HG03108 (cell line): ENCODE results near the gene ZNF30.
A peak's percentile ranks its signal among the peaks of the same experiment; 100 is the strongest.
"Not testable (repeated sequence)": the region's sequence is repeated elsewhere in the genome, so short reads cannot be mapped to it uniquely, and the experiment has no call there.

Experiments
- ATAC-seq: cut with Tn5 transposase; IDR thresholded peaks from one replicate; pipeline ENCODE4 v1.9.1; 2021; ENCODE audit warnings: moderate library complexity; ENCODE audit not compliant: unreplicated experiment

ZNF30 gene

DNA sequence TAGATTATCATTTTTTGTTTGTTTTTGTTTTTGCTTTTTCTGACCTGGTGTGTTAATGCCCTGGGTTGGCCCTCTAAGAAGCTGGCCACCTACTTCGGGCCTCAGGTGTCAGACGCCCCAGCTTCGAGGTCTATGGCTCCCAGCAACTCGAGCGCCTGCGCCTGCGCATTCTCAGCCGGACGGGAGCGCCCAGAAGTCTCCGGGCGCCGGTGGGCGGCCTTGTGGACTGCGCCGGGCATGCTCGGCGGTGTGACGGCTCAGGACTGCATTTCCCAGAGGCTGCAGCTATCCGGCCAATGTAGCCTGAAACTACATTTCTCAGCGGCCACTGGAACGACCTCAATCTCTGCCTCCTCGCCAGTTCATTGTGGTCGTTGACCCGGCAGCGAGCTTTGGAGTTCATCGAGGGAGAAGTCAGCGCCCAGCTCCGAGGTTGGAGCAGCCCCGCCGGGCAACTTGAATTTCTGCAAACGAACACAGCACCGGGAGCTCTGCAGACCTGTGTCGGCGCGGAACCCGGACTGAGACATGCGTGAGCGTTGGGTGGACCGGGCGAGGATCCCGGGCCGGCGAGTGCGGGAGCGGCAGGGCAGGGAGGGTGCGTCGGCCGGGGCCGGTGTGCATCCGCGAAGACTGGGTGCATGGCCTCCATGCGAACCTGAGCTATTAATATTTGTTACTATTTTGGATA, at the start of gene ZNF30:
Gene ZNF30 (plus strand): TSS at position 219 of the 691 bp plus-strand sequence. CDS start 3,045 bp downstream, outside the sequence.
- ATAC-seq: peak; percentile 98

DNA sequence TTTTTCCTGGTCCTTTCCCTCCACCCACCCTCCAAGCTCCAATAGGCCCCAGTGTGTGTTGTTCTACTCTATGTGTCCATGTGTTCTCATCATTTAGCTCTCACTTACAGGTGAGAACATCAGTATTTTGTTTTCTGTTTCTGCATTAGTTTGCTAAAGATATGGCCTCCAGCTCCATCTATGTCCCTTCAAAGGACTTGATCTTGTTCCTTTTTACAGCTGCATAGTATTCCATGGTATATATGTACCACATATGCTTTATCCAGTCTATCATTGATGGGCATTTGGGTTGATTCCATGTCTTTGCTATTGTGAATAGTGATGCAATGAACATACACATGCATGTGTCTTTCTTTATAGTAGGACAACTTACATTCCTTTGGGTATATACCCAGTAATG, 47.1 kb upstream of the ZNF30 start:
- ATAC-seq: no peak

DNA sequence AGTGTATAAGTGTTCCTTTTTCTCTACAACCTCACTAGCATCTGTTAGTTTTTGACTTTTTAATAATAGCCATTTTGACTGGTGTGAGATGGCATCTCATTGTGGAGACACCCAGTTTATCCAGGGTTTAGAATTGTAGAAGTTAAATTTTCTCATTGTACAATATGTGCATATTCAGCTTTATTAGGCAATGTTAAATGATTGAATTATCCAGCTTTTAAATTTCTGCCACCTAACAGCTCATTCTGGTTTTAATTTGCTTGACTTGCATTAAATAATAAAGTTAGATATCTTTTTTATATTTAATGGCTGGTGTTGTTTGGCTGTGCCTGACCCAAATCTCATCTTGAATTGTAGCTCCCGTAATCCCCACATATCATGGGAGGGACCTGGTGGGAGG, 46.7 kb upstream of the ZNF30 start:
- ATAC-seq: no peak

DNA sequence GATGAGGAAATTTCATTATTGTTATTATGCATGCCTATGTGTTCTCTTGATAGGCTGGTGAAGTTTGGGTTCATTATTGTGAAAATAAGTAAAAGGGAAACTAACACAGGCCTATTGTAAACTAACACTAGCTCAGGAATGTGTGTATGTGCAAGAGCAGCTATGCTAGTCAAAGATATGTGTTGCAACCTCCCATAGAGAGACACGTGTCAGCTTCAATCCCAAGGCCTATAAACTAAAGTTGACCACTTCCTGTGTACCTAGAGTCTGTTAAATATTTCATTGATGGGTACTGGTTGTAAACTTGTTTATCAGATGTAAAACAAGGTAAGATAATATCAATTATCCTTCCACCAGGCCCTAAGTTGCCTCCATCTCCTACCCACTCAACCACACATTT, 44.7 kb upstream of the ZNF30 start:
- ATAC-seq: no peak

DNA sequence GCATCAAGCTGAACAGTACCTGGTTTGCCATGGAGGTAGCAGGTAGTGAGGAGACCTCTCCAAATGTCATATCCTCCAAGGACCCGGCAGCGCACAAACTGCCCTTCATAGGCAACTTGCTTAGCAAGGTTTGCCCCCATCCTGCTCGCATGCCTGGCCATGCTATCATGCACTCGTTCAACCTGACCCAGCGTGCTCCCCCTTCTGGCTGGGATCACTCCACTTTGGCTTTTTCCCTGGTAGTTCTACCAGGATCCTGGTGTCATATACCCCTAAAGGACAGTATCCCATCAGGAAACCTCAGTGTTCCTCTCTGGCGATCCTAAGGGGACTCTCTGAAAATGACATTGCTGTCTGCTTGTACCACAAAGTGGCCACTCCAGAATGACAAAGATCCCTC, 38.6 kb upstream of the ZNF30 start:
- ATAC-seq: no peak

DNA sequence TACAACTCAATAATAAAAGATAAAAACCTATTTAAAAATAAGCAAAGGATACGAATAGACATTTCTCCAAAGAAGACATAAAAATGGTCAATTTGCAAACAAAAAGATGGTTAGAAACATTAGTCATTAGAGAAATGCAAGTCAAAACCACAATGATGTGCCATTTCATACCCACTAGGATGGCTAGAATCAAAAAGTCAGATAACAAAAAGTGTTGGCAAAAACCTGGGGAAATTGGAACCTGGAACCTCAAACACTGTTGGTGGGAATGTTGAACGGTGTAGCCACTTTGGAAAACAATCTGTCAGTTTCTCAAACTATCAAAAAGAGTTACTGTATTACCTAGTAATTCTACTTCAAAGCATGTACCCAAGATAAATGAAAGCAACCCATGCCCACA, 26.5 kb upstream of the ZNF30 start:
- no peak for ATAC-seq

DNA sequence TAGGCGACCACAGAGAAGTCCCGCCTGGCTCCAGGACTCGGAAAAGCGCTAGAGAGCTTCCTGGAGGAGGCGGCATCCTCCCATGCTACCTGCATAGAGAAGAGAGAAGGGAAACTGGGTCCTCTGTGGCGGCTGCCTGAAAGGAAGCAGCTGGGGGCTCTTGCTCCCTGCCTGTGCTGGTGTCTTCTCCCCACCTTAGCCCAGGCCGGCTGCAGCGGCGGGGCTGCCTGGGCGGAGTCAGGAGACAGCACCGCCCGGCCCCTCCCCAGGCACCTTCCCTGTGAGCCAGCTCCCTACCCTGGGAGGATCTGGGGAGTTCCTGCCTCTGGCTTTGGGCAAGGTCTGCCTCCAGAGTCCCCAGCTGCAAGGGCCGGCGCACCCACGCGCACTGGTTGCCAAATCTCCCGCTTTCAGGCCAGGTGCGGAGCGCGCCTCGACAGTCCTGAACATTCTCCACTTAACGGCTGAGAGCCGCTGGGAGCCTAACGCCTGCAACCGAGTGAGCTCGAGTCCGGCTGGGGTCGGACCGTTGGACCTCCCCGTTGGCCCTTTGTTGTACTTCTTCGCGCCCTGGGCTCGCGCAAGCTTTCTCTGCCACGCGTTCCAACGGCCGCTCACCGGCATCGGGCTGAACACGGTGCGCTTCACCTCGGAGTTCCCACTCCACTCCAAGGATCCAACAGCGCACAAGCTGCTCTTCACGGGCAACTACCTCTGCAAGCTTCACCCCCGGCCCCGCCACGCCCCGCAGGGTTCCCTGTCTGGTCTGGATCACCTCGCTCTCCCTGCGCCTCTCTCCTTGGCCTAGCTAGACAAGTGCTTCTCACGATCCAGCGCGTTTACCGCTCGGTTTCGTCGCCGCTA, 21.8 kb upstream of the ZNF30 start:
- no peak for ATAC-seq

DNA sequence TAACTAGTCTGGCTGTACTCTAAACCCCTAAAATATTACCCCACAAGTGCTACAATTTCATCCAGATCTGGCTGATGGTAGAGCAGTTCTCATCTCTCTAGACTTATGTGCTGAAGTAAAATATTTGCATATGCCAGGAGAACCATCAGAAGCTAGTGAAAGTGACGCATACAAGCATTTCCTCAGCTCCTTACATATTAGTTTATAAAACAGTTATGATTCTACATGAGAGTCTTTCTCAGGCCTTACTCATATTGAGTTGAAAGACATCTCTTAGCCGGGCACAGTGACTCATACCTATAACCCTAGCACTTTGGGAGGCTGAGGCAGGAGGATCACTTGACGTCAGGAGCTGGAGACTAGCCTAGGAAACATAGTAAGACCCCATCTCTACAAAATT, 15.9 kb upstream of the ZNF30 start:
- ATAC-seq: no peak

DNA sequence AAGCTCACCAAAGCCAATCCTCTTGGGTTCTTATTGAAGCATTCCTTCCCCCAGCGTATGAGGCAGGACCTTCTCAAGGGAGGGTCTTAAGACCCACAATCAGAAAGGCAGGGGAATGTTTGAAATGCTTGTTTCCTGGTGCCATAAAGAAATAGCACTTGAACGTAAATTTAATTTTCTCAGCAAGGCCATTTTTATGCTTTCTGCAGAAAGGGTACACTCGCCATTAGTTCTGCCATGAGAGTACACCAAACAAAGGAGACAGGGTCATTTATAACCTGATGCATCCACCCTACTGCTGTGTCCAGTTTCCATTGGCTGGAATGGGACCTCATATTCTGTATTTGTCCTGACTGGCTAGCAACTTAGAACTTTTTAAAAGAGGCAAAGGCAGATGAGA, 9.6 kb upstream of the ZNF30 start:
- not testable (repeated sequence) for ATAC-seq

DNA sequence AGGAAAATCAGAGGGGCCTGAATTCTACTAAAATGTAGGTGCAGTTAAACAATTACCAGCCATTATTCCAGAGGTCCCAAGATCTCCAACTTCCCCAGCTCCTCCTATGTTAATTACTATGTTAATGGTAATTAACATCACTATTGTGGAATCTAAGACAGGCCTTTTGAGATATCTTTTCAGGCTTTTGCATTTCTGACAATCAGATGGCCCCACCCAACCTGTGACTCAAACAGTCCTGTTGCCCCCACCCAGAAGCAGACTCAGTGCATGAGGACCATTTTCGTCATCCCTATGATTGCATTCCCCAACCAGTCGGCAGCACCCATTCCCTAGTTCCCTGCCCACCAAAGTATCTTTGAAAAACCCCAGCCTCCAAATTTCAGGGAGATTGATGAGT, 8.5 kb upstream of the ZNF30 start:
- ATAC-seq: no peak

DNA sequence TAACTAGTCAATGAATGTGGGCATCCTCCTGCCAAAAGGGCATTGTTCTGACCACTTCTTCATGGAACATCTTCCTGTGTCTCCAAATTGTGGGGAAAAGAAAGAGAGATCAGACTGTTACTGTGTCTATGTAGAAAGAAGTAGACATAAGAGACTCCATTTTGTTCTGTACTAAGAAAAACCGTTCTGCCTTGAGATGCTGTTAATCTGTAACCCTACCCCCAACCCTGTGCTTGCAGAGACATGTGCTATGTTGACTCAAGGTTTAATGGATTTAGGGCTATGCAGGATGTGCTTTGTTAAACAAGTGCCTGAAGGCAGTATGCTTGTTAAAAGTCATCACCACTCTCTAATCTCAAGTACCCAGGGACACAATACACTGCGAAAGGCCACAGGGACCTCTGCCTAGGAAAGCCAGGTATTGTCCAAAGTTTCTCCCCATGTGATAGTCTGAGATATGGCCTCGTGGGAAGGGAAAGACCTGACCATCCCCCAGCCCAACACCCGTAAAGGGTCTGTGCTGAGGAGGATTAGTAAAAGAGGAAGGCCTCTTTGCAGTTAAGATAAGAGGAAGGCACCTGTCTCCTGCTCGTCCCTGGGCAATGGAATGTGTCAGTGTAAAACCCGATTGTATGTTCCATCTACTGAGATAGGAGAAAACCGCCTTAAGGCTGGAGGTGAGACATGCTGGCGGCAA, 6.5 kb upstream of the ZNF30 start:
- ATAC-seq: not testable (repeated sequence)

DNA sequence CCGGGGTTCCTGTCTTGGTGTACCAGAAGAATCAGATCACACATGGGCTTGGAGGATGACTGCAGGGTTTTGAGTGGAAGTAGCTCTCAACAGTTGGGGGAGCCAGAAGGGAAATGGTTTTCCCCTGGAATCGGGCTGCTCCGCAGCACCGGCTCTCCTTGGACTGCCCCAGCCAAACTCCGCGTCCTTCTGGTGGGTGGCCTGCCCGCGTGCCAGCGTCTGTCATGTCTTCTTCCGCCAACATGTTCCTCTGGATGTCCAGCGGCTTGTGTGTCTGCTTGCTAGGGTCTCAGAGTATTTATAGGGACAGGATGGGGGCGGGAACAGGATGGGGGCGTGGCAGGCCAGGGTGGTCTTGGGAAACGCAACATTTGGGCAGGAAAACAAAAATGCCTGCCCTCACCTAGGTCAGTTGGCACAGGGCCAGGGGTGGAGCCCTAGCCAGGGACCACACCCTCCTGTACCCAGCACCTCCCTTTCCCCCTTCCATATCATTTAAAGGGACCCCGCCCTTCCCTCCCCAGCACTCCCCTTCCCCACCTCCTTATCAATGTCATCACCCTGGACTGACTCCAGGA, 1.3 kb upstream of the ZNF30 start:
- no peak for ATAC-seq

DNA sequence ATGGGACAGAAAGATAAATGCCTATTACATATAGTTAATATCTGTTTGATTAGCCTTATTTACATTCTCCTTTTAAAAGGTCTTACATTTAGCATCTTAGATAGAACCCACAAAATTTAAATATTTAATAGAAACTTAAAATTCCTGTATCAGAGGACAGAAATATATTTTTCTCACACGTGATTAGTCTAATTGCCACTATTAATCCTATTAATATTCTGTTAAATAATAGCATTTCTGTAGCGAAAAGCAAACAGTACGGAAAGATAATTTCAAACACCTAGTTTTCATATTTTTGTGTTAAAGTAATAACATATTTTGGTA, 380 bp upstream of the ZNF30 start:
- ATAC-seq: no peak

DNA sequence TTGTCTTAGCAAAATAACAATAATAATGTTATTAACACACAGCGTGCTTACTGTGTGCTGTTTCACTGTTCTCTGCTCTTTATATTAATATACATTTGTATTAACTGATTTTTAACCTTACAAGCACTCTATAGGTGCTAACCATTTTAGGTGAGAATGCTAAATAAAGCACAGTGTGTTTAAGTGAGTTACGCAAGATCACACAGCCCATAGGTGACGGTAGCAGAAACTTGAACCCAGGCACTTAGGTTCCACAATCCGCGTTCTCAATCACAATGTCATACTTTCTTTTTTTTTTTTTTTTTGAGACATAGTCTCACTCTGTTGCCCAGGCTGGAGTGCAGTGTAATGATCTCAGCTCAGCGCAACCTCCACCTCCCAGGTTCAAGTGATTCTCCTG, 5.8 kb downstream of the ZNF30 start:
- no peak for ATAC-seq

DNA sequence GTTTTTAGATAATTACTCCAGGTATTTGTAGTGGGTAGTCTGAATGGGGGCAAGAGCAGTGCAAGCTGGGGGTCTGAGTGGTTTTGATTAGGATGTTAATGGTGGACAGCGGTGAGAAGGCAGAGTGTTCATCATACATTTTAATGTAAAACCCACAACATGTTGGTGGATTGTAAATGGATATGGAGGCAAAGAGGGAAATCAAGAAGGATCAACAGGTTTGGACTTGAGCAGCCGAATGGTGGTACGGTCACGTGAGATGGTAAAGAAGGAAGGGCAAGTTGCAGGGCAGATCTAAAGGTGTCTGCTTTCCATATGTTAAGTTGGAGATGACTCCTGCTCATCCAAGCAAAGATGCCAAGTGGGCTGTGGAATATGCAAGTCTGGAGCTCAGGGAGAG, 9.5 kb downstream of the ZNF30 start:
- no peak for ATAC-seq

DNA sequence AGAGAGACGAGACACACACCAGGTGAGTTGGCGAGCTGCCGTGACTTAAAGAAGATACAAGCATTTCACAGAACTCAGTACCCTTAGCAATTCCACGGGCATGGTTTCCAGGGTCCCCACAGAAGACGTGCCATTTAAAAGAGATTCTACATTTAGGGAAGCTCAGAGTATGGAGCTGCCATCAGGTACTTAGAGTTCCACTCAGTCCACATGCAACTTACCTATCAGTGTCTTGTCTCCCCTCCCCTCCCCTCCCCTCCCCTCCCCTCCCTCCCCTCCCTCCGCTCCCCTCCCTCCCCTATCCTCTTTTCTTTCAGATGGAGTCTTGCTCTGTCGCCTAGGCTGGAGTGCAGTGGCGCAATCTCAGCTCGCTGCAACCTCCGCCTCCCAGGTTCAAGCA, 12.2 kb downstream of the ZNF30 start:
- no peak for ATAC-seq

DNA sequence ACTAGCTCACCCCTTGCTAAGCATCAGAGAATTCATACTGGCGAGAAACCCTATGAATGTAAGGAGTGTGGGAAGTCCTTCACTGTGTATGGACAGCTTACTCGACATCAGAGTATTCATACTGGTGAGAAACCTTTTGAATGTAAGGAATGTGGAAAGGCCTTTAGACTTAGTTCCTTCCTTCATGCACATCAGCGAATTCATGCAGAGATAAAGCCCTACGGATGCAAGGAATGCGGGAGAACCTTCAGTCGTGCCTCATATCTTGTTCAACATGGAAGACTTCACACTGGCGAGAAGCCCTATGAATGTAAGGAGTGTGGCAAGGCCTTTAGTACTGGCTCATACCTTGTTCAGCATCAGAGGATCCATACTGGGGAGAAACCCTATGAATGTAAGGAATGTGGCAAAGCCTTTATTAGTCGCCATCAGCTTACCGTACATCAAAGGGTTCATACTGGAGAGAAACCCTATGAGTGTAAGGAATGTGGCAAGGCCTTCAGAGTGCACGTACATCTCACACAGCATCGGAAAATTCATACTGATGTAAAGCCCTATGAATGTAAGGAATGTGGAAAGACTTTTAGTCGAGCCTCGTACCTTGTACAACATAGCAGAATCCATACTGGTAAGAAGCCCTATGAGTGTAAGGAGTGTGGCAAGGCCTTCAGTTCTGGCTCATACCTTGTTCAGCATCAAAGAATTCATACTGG, 17.3 kb downstream of the ZNF30 start:
- ATAC-seq: no peak

DNA sequence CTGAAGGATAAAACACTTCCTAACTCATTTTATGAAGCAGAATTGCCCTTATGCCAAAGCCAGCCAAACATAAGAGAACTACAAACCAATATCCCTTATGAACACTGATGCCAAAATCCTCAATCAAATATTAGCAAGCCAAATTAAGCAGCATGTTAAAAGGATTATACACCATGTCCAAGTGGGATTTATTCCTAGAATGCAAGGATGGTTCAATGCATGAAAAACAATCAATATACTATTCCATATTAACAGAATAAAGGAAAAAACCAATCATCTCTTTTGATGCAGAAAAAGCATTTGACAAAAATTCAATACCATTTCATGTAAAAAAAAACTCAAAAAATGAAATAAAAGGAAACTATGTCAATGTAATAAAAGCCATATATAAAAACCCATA, 26.4 kb downstream of the ZNF30 start:
- ATAC-seq: no peak

DNA sequence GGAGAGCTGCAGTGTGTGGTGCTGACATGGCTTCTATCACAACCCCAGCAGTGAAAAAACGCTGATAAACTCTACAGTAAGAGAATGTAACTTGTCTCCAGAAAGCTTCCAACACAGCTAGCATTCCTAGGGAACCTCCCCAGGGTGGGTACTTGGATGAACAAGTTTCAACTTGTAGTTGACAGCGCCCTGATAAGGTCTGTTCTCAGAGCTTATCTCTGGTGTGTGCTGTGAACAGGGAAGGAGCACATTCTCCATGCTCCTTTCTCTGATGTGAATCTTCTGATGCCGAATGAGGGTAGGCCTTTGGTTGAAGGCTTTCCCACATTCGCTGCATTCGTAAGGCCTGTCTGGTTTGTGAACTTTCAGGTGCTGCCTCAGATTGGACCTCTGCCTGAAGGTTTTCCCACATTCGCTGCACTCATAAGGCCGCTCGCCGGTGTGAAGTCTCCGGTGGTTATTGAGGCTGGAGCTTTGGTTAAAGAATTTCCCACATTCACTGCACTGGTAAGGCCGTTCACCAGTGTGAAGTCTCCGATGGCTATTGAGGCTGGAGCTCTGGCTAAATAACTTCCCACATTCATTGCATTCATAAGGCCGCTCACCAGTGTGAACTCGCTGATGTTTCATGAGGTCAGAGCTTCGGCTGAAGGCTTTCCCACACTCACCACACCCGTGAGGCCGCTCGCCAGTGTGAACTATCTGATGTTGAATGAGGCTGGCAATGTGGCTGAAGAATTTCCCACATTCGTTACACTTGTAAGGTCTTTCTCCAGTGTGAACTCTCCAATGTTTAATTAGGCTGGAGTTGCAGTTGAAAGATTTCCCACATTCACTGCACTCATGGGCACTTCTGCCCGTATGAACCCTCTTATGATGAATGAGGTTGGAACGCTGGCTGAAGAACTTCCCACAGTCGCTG, 31.4 kb downstream of the ZNF30 start:
- no peak for ATAC-seq

DNA sequence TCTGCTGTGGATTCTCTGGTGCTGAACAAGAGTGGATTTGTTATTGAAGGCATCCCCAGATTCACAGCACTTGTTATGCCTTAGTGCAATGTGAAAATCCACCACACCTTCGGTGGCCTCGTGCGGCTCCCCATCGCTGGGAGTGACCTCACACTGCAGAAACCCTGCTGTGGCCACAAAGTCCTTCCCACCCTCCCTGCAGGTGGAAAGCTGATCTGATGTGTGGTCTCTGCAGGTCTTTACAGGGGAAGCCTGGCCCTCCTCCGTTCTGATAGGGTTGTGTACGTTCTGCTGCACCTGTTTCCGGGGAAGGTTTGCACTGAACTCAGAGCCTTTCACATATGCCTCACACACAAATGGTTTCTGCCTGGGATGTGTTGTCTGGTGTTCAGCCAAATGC, 32.3 kb downstream of the ZNF30 start:
- no peak for ATAC-seq
